GM12878 (cell line): Measurements from ENCODE around the gene KCNC2. TPM values are rescaled to one million over a fixed set of nuclear protein-coding genes. Genes with fewer than 3 reads are reported as not detected.

ENCODE experiments used
- ATAC-seq: fragments of 200-7000 bp; cut with Tn5 transposase; 3 replicates; pipeline ENCODE4 v1.9.1; 2020; ENCODE audit warnings: mild to moderate bottlenecking, moderate library complexity
- Bru-seq: library from RNA; stranded (reverse); fragments of 400-500 nt; gene quantifications from one replicate; lab custom pipeline; 2021; lab: Mats Ljungman, UMichigan
- BruChase-seq, 2 experiments: library from RNA; stranded (reverse); fragments of 400-500 nt; gene quantifications; one replicate each; lab custom pipeline; 2021; lab: Mats Ljungman, UMichigan
- BruUV-seq: library from RNA; stranded (reverse); fragments of 400-500 nt; replicated peaks from 2 replicates; lab custom pipeline; 2021; lab: Mats Ljungman, UMichigan
- CTCF ChIA-PET: fragments of 300-600 bp; sonication (Branson Sonifier 250); formaldehyde crosslinking; extraction: SDS; loops from one replicate; lab custom pipeline; 2021; ENCODE audit warnings: inconsistent platforms; lab: Yijun Ruan, JAX
- POLR2A ChIA-PET: fragments of 350-600 bp; formaldehyde crosslinking; extraction: SDS; loops from one replicate; lab custom pipeline; 2021; ENCODE audit warnings: inconsistent platforms; lab: Charles Lee
- RAD21 ChIA-PET: fragments of 300-600 bp; sonication (Branson Sonifier 250); formaldehyde crosslinking; loops from one replicate; lab custom pipeline; 2023; ENCODE audit warnings: antibody characterized with exemption; ENCODE audit not compliant: unreplicated experiment; lab: Charles Lee
- SMC1A ChIA-PET: fragments of 300-600 bp; sonication (Branson Sonifier 250); formaldehyde crosslinking; loops from one replicate; lab custom pipeline; 2023; ENCODE audit not compliant: unreplicated experiment, uncharacterized antibody; lab: Charles Lee
- DNase-seq: peaks from one replicate; pipeline ENCODE4 v3.0.0-alpha.2; 2011; ENCODE audit warnings: low read depth, low spot score
- FAIRE-seq: peaks from 3 replicates; lab custom pipeline; 2011; peaks lifted over from hg19 to GRCh38; lab: Jason Lieb, UNC
- H2AFZ ChIP-seq: 2 replicates; pipeline ENCODE4 v1.6.0; 2011; ENCODE audit warnings: low read depth, low read length, control low read depth; ENCODE audit not compliant: control insufficient read depth
- H3K27ac ChIP-seq: 2 replicates; pipeline ENCODE4 v1.5.1; 2011; ENCODE audit warnings: control low read depth; ENCODE audit not compliant: control insufficient read depth, insufficient read depth
- H3K27me3 ChIP-seq, 2 experiments: replicated peaks in 1 of 2; 2 replicates each; pipeline versions ENCODE4 v1.6.0 to v1.6.1; 2011; ENCODE audit warnings: low read length in 1 of 2; ENCODE audit not compliant: control insufficient read depth in 2 of 2, insufficient read depth in 2 of 2
- H3K36me3 ChIP-seq, 2 experiments: 2 replicates each; pipeline ENCODE4 v1.5.1; 2011; ENCODE audit warnings: low read length in 1 of 2; ENCODE audit not compliant: control insufficient read depth in 2 of 2, insufficient read depth in 2 of 2
- H3K4me1 ChIP-seq: 2 replicates; pipeline ENCODE4 v1.6.1; 2011; ENCODE audit warnings: mild to moderate bottlenecking, low read length, moderate library complexity, mixed read lengths; ENCODE audit not compliant: control insufficient read depth, insufficient read depth
- H3K4me2 ChIP-seq: 2 replicates; pipeline ENCODE4 v1.6.0; 2011; ENCODE audit warnings: control low read depth; ENCODE audit not compliant: control insufficient read depth, insufficient read depth
- H3K4me3 ChIP-seq: fragments of 200-600 bp; sonication (generic); 2 replicates; pipeline ENCODE4 v1.5.1; 2016
- H3K79me2 ChIP-seq: 2 replicates; pipeline ENCODE4 v1.6.0; 2011; ENCODE audit warnings: low read length; ENCODE audit not compliant: control insufficient read depth, insufficient read depth
- H3K9ac ChIP-seq: 2 replicates; pipeline ENCODE4 v1.8.0; 2011; ENCODE audit warnings: low read length, control low read depth, mixed read lengths; ENCODE audit not compliant: control insufficient read depth, insufficient read depth
- H3K9me3 ChIP-seq: replicated peaks from 3 replicates; pipeline ENCODE4 v1.5.1; 2011; ENCODE audit warnings: mild to moderate bottlenecking, low read length; ENCODE audit not compliant: control insufficient read depth, insufficient read depth
- H4K20me1 ChIP-seq: 2 replicates; pipeline ENCODE4 v1.6.0; 2011; ENCODE audit not compliant: control insufficient read depth, insufficient read depth
- CHD1 ChIP-seq: IDR thresholded peaks from 2 replicates; pipeline ENCODE4 v1.6.1; 2012; ENCODE audit warnings: low read depth, low read length, improper control_type of control experiment
- IKZF1 ChIP-seq: fragments of 450-650 bp; conservative IDR thresholded peaks from 2 replicates; pipeline ENCODE4 v1.6.1; 2017; ENCODE audit warnings: antibody characterized with exemption, mild to moderate bottlenecking
- IRF4 ChIP-seq: IDR thresholded peaks from 2 replicates; pipeline ENCODE4 v1.6.1; 2011; ENCODE audit warnings: low read depth, low read length
- JUNB ChIP-seq: IDR thresholded peaks from 2 replicates; pipeline ENCODE4 v1.6.1; 2016; ENCODE audit warnings: antibody characterized with exemption, mild to moderate bottlenecking
- KAT2A ChIP-seq: conservative IDR thresholded peaks from 2 replicates; pipeline ENCODE4 v1.6.1; 2011; ENCODE audit warnings: low read depth, low read length; ENCODE audit not compliant: control insufficient read depth
- MEF2B ChIP-seq: fragments of 450-650 bp; IDR thresholded peaks from 2 replicates; pipeline ENCODE4 v1.6.1; 2018; ENCODE audit warnings: mild to moderate bottlenecking, moderate library complexity; ENCODE audit not compliant: partially characterized antibody, poor library complexity, severe bottlenecking
- NBN ChIP-seq: fragments of 450-650 bp; IDR thresholded peaks from 2 replicates; pipeline ENCODE4 v1.6.1; 2016
- PAX5 ChIP-seq: IDR thresholded peaks from 2 replicates; pipeline ENCODE4 v1.6.1; 2011; ENCODE audit warnings: low read depth, low read length, borderline replicate concordance
- PML ChIP-seq: IDR thresholded peaks from 2 replicates; pipeline ENCODE4 v1.6.1; 2012; ENCODE audit warnings: low read length, inconsistent platforms
- SREBF2 ChIP-seq: IDR thresholded peaks from 2 replicates; pipeline ENCODE4 v1.6.1; 2012; ENCODE audit warnings: mild to moderate bottlenecking, low read length
- STAT1 ChIP-seq: fragments of 450-650 bp; conservative IDR thresholded peaks from 2 replicates; pipeline ENCODE4 v1.6.1; 2014; ENCODE audit warnings: antibody characterized with exemption, mild to moderate bottlenecking
- ZNF207 ChIP-seq: fragments of 450-650 bp; IDR thresholded peaks from 2 replicates; pipeline ENCODE4 v1.6.1; 2014; ENCODE audit warnings: antibody characterized with exemption, mild to moderate bottlenecking, borderline replicate concordance
- ZNF217 ChIP-seq: fragments of 450-650 bp; IDR thresholded peaks from 2 replicates; pipeline ENCODE4 v1.6.1; 2017; ENCODE audit warnings: antibody characterized with exemption, mild to moderate bottlenecking
- ZNF274 ChIP-seq: IDR thresholded peaks from one replicate; pipeline ENCODE4 v1.8.0; 2011; ENCODE audit not compliant: insufficient read length, insufficient read depth
- WGBS: methylation state at CpG from one replicate; pipeline ENCODE4 v1.1.6; 2016; ENCODE audit warnings: low lambda C conversion rate; ENCODE audit not compliant: insufficient replicate concordance, insufficient coverage; ENCODE audit errors: missing lambda C conversion rate; 5-methylcytosine and 5-hydroxymethylcytosine counted together
- in situ Hi-C: fragments of 300-500 bp; cut with MboI; formaldehyde crosslinking; loops from 9 replicates; pipeline ENCODE4 v1.14.3; 2018; ENCODE audit warnings: mixed read lengths
- intact Hi-C: fragments of 100-400 bp; cut with micrococcal nuclease; formaldehyde crosslinking; loops from one replicate; pipeline ENCODE4 v1.14.2; 2022; ENCODE audit not compliant: unreplicated experiment
- long read RNA-seq, 2 experiments: library from polyadenylated mRNA; unstranded; transcript quantifications; one replicate each; pipeline ENCODE4 v2.0.0, GENCODE V29; 2019 to 2020
- polyA minus RNA-seq, 3 experiments: library from RNA; depleted of rRNA, polyadenylated mRNA; stranded (reverse); fragments of >200 nt; gene quantifications; 2 replicates each; pipeline ENCODE4 v1.2.3, GENCODE V29; 2011
- polyA plus RNA-seq, 11 experiments: library from polyadenylated mRNA; depleted of rRNA in 4 of 11; unstranded in 6 of 11; stranded (reverse) in 5 of 11; fragments of >200 nt; fragmentation: Nextera tagmentation in 4 of 11; fragmentation: Illumina TruSeq in 1 of 11; extraction: Ambion mirVana in 4 of 11; extraction: Trizol in 1 of 11; gene quantifications; 1 replicate in 1 of 11; 2 replicates in 10 of 11; pipeline versions ENCODE4 v1.2.1 to v1.2.3, GENCODE V29; 2011 to 2016; ENCODE audit warnings: inconsistent platforms in 2 of 11, missing spikeins in 2 of 11, low read depth in 1 of 11
- total RNA-seq, 4 experiments: library from RNA; depleted of rRNA in 3 of 4; stranded (reverse); fragments of >200 nt in 3 of 4; fragmentation: Illumina TruSeq in 1 of 4; extraction: Trizol in 1 of 4; gene quantifications; 2 replicates each; pipeline versions ENCODE4 v1.2.1 to v1.2.3, GENCODE V29; 2013 to 2021
- TF ChIP-seq, protein P1 (sequence below): IDR thresholded peaks from 2 replicates; pipeline ENCODE4 v1.6.1; 2012; ENCODE audit warnings: low read depth, low read length, improper control_type of control experiment
- TF ChIP-seq, protein P2 (sequence below): fragments of 450-650 bp; IDR thresholded peaks from 2 replicates; pipeline ENCODE4 v1.6.1; 2017; ENCODE audit warnings: mild to moderate bottlenecking
- TF ChIP-seq, protein P3 (sequence below): IDR thresholded peaks from 2 replicates; pipeline ENCODE4 v1.6.1; 2012; ENCODE audit warnings: low read length, inconsistent platforms

Gene KCNC2
- total RNA-seq (2013; cell fraction: nucleolus; rRNA removed), result not detected in 2 replicates
- not detected in 2 replicates for total RNA-seq (2014; rRNA removed)
- total RNA-seq (2014; rRNA removed; fragmentation: Illumina TruSeq; extraction: Trizol), result not detected in 2 replicates
- total RNA-seq (2021), result not detected in 2 replicates
- not detected for polyA plus RNA-seq (2011; ENCODE audit: low read depth)
- polyA plus RNA-seq (2011; rRNA removed), result 2.3 and 4.1 TPM in 2 replicates
- 0.59 and 0.91 TPM in 2 replicates for polyA plus RNA-seq (2011; cell fraction: cytosol; rRNA removed)
- 1.4 and 2.1 TPM in 2 replicates for polyA plus RNA-seq (2011; cell fraction: nucleus; rRNA removed)
- not detected in 2 replicates for polyA plus RNA-seq (2012)
- not detected in 2 replicates for polyA plus RNA-seq (2014; fragmentation: Illumina TruSeq; extraction: Trizol)
- polyA plus RNA-seq (2014; fragmentation: Nextera tagmentation; extraction: Ambion mirVana), result under 1 TPM in 1 of 2 experiments, not detected in 1; 0.08 TPM
- polyA plus RNA-seq (2014; rRNA removed), result 0.03 TPM in 1 of 2 replicates, not detected in the other
- not detected for polyA plus RNA-seq (2016; fragmentation: Nextera tagmentation; extraction: Ambion mirVana)
- 0.98 and 1.4 TPM in 2 replicates for polyA minus RNA-seq (2011; rRNA and poly(A)+ RNA removed)
- 0.21 TPM in 1 of 2 replicates, not detected in the other for polyA minus RNA-seq (2011; cell fraction: cytosol; rRNA and poly(A)+ RNA removed)
- 0.85 and 0.86 TPM in 2 replicates for polyA minus RNA-seq (2011; cell fraction: nucleus; rRNA and poly(A)+ RNA removed)
- percentile 0 among the genes with signal in this experiment for Bru-seq, nascent RNA
- percentile 0 among the genes with signal in this experiment for BruChase-seq, experiment 1, labeled RNA remaining after a 6-hour chase
- BruChase-seq, experiment 2, labeled RNA remaining after a 2-hour chase, result percentile 2 among the genes with signal in this experiment
- long read RNA-seq, experiment 1, partial matches to known transcripts, result 2 of 2 reads
- long read RNA-seq, experiment 1, other reads (novel, unspliced or antisense), result 0 of 2 reads
- long read RNA-seq, experiment 2, partial matches to known transcripts, result 3 of 5 reads
- long read RNA-seq, experiment 2, other reads (novel, unspliced or antisense), result 2 of 5 reads

DNA sequence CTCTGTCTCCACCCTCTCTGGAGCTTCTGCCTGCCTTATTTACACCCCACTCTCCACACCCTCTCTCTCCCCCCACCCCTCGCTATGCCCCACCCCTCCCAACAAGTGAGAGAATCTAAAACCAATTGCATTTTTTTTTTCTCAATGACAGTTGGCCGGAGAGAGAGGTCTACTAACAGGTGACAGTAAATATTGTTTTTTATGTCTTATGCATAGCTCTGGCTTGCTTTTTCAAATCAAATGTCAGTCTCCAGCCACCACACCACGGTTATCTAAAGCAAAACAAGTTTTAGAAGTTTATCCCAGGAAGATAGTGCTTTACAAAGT, at the start of gene KCNC2:
Gene KCNC2 (minus strand): TSS at position 28 of the 327 bp plus-strand sequence.
- H3K27ac ChIP-seq, result no peak within 1 kb of the TSS
- H2AFZ ChIP-seq, result no peak within 1 kb of the TSS
- FAIRE-seq (no peak), DNase-seq (no peak), ATAC-seq (no peak)
- no peaks in the 10 kb centered on the region for H3K4me1 ChIP-seq
- 25% methylated on average over 2 of the region's 3 CpGs for WGBS
- H3K4me3 ChIP-seq, result no peak within 1 kb of the TSS
- H3K27me3 ChIP-seq, result peaks cover 2 to 5% of the 10 kb centered on the region in 2 experiments; a peak in 3 of 4 replicates
- intact Hi-C loops, result no loop called here
- RAD21 ChIA-PET, result no interaction called here
- no peaks in the 10 kb centered on the region for H3K79me2 ChIP-seq
- CTCF ChIA-PET, result no interaction called here
- H4K20me1 ChIP-seq, result no peaks in the 10 kb centered on the region
- H3K4me2 ChIP-seq, result no peak within 1 kb of the TSS
- H3K36me3 ChIP-seq, result no peaks in the 10 kb centered on the region
- POLR2A ChIA-PET, result no interaction called here
- BruUV-seq, result no TSS peak
- no peak within 1 kb of the TSS for H3K9ac ChIP-seq
- no peaks in the 10 kb centered on the region for H3K9me3 ChIP-seq
- SMC1A ChIA-PET, result interaction anchor here (1.0 kb wide), 1 partner anchor 19 kb away, joined by 3 read pairs; no protein-coding TSS in a partner anchor
- in situ Hi-C loops, result no loop called here
- TF ChIP-seq MEF2B (no peak), PML (no peak), ZNF207 (no peak), KAT2A (no peak), ZNF274 (no peak), STAT1 (no peak), IKZF1 (no peak), ZNF217 (no peak), JUNB (no peak), PAX5 (no peak), NBN (no peak), IRF4 (no peak), CHD1 (no peak), SREBF2 (no peak)
- TF ChIP-seq, protein P1, sequence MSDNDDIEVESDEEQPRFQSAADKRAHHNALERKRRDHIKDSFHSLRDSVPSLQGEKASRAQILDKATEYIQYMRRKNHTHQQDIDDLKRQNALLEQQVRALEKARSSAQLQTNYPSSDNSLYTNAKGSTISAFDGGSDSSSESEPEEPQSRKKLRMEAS, result no peak
- TF ChIP-seq, protein P2, sequence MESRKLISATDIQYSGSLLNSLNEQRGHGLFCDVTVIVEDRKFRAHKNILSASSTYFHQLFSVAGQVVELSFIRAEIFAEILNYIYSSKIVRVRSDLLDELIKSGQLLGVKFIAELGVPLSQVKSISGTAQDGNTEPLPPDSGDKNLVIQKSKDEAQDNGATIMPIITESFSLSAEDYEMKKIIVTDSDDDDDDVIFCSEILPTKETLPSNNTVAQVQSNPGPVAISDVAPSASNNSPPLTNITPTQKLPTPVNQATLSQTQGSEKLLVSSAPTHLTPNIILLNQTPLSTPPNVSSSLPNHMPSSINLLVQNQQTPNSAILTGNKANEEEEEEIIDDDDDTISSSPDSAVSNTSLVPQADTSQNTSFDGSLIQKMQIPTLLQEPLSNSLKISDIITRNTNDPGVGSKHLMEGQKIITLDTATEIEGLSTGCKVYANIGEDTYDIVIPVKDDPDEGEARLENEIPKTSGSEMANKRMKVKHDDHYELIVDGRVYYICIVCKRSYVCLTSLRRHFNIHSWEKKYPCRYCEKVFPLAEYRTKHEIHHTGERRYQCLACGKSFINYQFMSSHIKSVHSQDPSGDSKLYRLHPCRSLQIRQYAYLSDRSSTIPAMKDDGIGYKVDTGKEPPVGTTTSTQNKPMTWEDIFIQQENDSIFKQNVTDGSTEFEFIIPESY, result no peak
- TF ChIP-seq, protein P3, sequence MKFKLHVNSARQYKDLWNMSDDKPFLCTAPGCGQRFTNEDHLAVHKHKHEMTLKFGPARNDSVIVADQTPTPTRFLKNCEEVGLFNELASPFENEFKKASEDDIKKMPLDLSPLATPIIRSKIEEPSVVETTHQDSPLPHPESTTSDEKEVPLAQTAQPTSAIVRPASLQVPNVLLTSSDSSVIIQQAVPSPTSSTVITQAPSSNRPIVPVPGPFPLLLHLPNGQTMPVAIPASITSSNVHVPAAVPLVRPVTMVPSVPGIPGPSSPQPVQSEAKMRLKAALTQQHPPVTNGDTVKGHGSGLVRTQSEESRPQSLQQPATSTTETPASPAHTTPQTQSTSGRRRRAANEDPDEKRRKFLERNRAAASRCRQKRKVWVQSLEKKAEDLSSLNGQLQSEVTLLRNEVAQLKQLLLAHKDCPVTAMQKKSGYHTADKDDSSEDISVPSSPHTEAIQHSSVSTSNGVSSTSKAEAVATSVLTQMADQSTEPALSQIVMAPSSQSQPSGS, result no peak
